Suprapubic skin (tissue), 4 donors: ENCODE results near the gene HBS1L.

Experiments
- CTCF ChIP-seq, 2 donors: fragments of 200-600 bp in 1 of 2; fragments of 450-650 bp in 1 of 2; sonication (generic) in 1 of 2; IDR thresholded peaks; one replicate each; pipeline ENCODE4 v1.5.1; 2016 to 2019; ENCODE audit warnings: antibody characterized with exemption in 2 of 2, mild to moderate bottlenecking in 1 of 2, moderate library complexity in 1 of 2
- EP300 ChIP-seq: sonication (generic); formaldehyde crosslinking; IDR thresholded peaks from one replicate; pipeline ENCODE4 v1.6.1; 2017; ENCODE audit warnings: antibody characterized with exemption
- POLR2A ChIP-seq, 2 donors: fragments of 450-650 bp; IDR thresholded peaks; one replicate each; pipeline ENCODE4 v1.6.1; 2017; ENCODE audit warnings: antibody characterized with exemption in 2 of 2, mild to moderate bottlenecking in 2 of 2, moderate library complexity in 2 of 2
- POLR2AphosphoS5 ChIP-seq, 3 donors: sonication (generic); formaldehyde crosslinking; IDR thresholded peaks; one replicate each; pipeline ENCODE4 v1.6.1; 2017; ENCODE audit warnings: antibody characterized with exemption in 3 of 3

- no peak for TF ChIP-seq CTCF (IDR thresholded peaks at IDR 0.05)
- TF ChIP-seq POLR2A (IDR thresholded peaks at IDR 0.05) = no peak
- TF ChIP-seq EP300 = no peak
- no peak for TF ChIP-seq POLR2AphosphoS5 (IDR thresholded peaks at IDR 0.05)
Observed at GRCh38 chr6:134911547-134911946, 143.1 kb downstream of the HBS1L start.
